Esophagus muscularis mucosa (tissue), 4 donors: ENCODE measurements around the gene RARS1.

Source experiments
- CTCF ChIP-seq, 3 experiments: fragments of 200-600 bp in 2 of 3; fragments of 450-650 bp in 1 of 3; sonication (generic) in 2 of 3; IDR thresholded peaks; one replicate each; pipeline ENCODE4 v1.5.1; 2017 to 2019; ENCODE audit warnings: antibody characterized with exemption in 3 of 3, mild to moderate bottlenecking in 2 of 3, moderate library complexity in 1 of 3
- EP300 ChIP-seq: sonication (generic); formaldehyde crosslinking; IDR thresholded peaks from one replicate; pipeline ENCODE4 v1.6.1; 2017; ENCODE audit warnings: antibody characterized with exemption
- POLR2A ChIP-seq: fragments of 450-650 bp; IDR thresholded peaks from one replicate; pipeline ENCODE4 v1.6.1; 2017; ENCODE audit warnings: antibody characterized with exemption, moderate library complexity, mild to moderate bottlenecking, low read depth
- POLR2AphosphoS5 ChIP-seq, 2 donors: sonication (generic); formaldehyde crosslinking; IDR thresholded peaks; one replicate each; pipeline ENCODE4 v1.6.1; 2017; ENCODE audit warnings: antibody characterized with exemption in 2 of 2

GRCh38 chr5:168471785-168472184, 14.5 kb upstream of the RARS1 start:
- no peak for TF ChIP-seq POLR2A
- TF ChIP-seq CTCF (IDR thresholded peaks at IDR 0.05), result no peak
- TF ChIP-seq EP300, result no peak
- no peak for TF ChIP-seq POLR2AphosphoS5 (IDR thresholded peaks at IDR 0.05)
